Upper lobe of left lung (tissue), 4 donors: ENCODE results near the gene GDPGP1.

Source experiments
- POLR2A ChIP-seq, 4 donors: fragments of 450-650 bp; IDR thresholded peaks; one replicate each; pipeline ENCODE4 v1.5.1; 2016 to 2017; ENCODE audit warnings: antibody characterized with exemption in 4 of 4, mild to moderate bottlenecking in 2 of 4
- POLR2AphosphoS5 ChIP-seq, 2 donors: sonication (generic); formaldehyde crosslinking; IDR thresholded peaks; one replicate each; pipeline ENCODE4 v1.5.1; 2017; ENCODE audit warnings: antibody characterized with exemption in 2 of 2
- TF ChIP-seq, protein P1 (sequence below), 6 experiments: fragments of 450-650 bp in 4 of 6; fragments of 200-600 bp in 2 of 6; sonication (generic) in 2 of 6; IDR thresholded peaks; one replicate each; pipeline ENCODE4 v1.5.1; 2016 to 2019; ENCODE audit warnings: antibody characterized with exemption in 6 of 6

DNA sequence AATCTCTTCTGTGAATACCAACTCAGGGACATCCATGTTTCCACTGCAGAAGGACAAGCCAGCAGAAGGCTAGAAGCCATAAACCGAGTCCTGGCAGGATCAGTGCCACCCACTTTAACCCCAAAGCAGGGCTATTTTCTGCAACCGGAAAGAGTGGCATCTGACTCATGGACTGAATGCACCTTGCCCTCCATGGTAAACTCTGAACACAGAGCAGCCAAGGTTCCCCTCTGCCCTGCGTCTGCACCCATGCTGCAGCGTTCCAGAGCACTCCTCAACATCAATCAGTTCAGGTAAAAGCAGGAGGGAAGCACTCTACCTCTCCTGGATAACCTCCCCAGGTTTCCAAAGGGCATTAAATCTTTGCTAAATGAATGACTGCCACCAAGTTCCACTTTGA lies 30.7 kb downstream of the GDPGP1 start:
- TF ChIP-seq, protein P1, sequence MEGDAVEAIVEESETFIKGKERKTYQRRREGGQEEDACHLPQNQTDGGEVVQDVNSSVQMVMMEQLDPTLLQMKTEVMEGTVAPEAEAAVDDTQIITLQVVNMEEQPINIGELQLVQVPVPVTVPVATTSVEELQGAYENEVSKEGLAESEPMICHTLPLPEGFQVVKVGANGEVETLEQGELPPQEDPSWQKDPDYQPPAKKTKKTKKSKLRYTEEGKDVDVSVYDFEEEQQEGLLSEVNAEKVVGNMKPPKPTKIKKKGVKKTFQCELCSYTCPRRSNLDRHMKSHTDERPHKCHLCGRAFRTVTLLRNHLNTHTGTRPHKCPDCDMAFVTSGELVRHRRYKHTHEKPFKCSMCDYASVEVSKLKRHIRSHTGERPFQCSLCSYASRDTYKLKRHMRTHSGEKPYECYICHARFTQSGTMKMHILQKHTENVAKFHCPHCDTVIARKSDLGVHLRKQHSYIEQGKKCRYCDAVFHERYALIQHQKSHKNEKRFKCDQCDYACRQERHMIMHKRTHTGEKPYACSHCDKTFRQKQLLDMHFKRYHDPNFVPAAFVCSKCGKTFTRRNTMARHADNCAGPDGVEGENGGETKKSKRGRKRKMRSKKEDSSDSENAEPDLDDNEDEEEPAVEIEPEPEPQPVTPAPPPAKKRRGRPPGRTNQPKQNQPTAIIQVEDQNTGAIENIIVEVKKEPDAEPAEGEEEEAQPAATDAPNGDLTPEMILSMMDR (IDR thresholded peaks at IDR 0.05) = no peak
- TF ChIP-seq POLR2A (IDR thresholded peaks at IDR 0.05) (no peak), POLR2AphosphoS5 (IDR thresholded peaks at IDR 0.05) (no peak)
